Middle frontal gyrus (tissue), 1 donor: ENCODE measurements around the gene GPR35.

Experiments
- DNase-seq: peaks from one replicate; pipeline ENCODE4 v3.0.0-alpha.2; 2015; ENCODE audit warnings: low spot score; ENCODE audit errors: extremely low spot score

Gene GPR35, protein sequence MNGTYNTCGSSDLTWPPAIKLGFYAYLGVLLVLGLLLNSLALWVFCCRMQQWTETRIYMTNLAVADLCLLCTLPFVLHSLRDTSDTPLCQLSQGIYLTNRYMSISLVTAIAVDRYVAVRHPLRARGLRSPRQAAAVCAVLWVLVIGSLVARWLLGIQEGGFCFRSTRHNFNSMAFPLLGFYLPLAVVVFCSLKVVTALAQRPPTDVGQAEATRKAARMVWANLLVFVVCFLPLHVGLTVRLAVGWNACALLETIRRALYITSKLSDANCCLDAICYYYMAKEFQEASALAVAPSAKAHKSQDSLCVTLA

DNA sequence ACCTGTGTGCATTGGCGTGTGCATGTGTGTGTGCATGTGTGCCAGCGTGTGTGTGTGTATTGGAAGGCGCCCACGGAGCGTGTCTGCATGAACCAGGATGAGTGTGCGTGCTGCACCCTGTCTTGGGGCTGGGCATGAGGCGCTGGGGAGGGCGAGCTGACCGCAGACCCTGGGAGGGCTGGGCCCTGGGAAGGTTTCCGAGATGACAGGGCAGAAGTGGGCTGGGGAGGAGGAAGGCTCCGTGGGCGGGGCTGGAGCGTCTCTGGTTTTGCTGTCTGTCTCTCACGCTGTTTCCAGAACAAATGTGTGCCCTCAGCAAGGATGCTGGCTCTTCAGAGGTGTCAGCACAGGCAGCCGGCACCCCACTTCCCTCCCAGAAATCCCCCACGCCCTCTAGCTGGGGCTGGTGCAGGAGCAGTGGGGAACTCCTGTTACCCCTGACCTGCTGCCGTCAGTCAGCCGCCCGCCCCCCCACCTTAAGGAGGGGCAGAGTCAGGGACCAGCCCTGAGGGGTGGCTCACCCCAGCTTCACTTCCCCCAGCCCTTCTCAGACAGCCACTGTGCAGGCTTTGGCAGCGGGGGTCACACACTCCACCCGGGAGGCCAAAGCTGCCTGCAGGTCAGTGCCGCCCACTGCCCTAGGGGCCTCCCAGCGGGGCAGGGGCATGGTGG, at the start of gene GPR35:
TSS of gene GPR35 (plus strand) at position 531 of the 672 bp plus-strand sequence. CDS start 4,473 bp downstream, outside the sequence.
- DNase-seq: no peak

DNA sequence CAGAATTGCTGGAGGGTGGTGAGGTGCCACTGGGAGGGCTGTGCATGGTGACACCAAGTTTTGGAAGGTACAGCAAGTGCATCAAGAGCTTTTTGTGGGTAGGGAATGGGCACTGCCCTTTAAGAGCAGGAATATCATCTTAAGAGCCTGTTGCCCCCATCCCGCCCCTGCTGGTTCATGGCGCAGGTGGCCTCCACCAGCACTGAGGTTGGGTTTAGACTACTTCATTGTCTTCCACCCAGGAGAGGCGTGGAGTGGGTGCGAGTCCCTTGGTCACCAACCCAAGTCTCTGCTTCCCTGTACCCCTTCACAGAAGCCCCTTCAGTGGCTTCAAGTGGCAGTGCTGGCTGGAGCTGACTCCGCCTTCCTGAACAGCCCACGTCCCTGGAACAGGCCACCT, 49.2 kb upstream of the GPR35 start:
- DNase-seq: no peak

DNA sequence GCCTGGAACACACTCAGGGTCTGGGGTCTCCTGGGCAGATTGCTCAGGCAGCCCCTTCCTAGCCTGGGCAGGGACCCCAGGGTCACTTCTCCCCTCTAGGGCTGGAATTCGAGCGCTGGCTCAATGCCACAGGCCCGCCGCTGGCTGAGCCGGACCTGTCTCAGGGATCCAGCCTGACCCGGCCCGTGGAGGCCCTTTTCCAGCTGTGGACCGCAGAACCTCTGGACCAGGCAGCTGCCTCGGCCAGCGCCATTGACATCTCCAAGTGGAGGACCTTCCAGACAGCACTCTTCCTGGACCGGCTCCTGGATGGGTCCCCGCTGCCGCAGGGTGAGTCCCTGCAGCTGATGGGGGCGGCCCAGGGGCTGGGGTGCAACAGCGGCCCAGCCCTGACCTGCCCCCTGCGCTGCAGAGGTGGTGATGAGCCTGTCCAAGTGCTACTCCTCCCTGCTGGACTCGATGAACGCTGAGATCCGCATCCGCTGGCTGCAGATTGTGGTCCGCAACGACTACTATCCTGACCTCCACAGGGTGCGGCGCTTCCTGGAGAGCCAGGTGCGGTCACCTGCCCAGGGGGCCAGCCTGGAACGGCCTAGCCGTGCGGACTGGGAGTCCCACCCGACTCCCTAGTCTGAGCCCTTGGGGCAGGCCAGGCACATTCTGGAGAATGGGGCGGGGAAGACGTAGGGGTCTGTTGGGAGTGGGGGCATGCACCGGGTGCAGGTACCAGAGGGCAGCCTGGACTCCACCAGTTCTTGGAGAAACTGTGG, 48.7 kb upstream of the GPR35 start:
- no peak for DNase-seq

DNA sequence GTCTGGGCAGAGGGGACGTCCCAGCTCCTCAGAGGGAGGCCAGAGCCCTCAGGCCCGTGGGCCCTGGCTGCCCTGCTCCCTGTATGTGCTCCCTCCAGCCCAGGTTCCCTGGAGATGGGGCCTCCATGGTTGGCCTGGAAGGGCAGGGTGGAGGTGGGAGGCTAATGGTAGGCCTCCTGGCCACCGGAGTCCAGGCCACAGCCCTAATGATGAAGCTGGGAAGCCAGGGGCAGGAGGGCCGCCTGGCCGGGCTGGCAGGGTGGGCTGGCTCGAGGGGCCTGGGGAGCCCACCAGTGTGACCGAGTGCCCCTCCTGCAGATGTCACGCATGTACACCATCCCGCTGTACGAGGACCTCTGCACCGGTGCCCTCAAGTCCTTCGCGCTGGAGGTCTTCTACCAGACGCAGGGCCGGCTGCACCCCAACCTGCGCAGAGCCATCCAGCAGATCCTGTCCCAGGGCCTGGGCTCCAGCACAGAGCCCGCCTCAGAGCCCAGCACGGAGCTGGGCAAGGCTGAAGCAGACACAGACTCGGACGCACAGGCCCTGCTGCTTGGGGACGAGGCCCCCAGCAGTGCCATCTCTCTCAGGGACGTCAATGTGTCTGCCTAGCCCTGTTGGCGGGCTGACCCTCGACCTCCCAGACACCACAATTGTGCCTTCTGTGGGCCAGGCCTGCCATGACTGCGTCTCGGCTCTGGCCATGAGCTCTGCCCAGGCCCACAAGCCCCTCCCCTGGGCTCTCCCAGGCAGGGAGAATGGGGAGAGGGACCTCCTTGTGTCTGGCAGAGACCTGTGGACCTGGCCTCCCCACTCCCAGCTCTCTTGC, 47.8 kb upstream of the GPR35 start:
- DNase-seq: no peak

DNA sequence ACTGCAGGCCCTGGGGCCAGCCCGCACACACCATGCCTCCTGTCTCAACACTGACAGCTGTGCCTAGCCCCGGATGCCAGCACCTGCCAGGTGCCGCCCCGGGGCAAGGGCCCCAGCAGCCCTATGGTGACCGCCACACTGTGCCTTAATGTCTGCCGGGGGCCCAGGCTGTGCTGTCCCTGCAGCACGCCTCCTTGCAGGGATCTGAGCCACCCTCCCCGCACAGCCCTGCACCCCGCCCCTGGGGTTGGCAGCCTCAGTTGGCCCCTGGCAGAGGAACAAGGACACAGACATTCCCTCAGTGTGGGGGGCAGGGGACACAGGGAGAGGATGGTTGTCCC, 47.2 kb upstream of the GPR35 start:
- no peak for DNase-seq

DNA sequence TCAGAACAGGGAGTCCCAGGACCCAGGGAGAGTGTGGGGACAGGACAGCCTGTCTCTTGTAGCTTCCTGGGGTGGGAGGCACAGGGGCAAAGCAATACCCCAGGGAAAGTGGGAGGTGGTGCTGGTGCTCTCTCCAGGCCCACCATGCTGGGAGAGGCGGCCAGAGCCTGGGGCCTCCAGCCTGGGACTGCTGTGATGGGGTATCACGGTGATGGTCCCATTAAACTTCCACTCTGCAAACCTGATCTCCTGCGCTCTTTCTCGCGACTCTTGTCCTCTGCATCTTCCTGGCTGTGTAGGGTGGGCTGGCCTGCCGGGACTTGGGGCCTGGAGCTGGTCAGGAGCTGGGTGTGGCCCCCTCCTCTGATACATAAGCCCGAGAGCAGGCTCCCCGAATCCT, 46.8 kb upstream of the GPR35 start:
- DNase-seq: no peak

DNA sequence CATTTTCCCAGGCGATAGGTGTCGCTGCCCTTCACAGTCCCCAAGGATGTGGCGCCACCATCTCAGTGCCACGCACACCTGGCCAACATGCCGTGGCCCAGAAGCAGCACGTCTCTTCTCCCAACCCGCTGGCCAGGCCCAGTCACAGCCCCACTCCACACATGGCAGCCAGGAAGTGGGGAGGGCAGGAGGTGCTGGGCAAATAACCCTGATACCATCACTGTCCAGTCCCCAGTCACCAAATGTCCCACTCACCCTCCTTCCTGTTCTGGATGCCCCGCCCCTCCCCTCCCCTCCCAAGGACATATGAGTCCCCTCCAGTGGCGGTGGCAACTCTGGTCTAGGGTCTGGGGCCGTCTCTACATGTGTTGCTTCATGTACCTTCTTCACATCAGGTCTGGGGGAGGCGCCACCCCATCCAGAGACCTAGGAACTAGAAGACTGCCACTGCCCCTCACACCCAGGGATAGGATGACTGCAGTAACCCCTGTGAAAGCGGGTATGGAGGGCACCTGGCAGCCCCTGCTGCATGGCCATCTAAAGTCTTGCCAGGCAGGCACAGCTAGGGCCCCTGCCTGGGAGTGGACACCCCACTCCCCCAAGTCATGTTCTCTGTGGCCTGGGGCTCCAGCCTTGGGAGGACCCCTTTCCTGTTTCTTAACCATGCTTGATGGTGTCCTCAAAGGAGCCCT, 46.1 kb upstream of the GPR35 start:
- DNase-seq: no peak

DNA sequence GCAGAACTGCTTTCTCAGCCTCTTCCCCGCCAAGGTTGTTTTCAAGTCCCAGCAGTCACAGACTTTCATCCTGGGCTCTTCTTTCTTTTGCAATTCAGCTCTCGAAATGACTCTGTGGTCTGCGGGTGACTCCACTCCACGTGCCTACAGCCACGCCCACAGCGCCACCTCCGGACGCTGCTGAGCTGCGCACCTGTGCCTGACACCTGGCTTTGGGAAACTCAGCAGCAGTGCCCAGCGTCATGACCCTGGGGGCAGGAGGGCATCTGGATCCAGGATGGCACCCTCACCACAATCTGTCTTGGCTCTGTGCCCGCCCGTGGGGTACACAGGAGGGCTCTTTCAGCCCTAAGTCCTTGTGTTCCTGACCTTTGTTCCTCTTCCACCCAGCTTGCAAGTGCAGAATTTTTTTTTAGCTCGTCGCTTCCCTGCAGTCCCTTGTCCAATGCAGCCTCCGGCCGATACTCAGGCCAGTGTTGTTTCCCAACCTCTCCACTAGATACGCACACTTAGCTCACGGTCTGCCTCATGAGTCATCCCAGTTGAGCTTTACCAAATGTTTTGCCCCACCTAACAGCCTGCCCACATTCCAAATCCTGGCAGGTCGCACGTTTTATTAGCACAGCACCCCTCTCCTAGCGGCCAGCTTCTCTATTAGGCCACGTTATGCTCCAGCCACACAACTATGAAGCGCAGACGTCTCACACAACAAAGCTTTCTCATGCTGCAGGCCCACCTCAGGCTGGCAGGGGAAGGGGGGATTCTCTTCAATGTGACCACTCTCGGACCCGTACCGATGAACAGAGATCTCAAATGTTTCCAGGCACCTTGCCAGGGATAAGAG, 45.3 kb upstream of the GPR35 start:
- no peak for DNase-seq

DNA sequence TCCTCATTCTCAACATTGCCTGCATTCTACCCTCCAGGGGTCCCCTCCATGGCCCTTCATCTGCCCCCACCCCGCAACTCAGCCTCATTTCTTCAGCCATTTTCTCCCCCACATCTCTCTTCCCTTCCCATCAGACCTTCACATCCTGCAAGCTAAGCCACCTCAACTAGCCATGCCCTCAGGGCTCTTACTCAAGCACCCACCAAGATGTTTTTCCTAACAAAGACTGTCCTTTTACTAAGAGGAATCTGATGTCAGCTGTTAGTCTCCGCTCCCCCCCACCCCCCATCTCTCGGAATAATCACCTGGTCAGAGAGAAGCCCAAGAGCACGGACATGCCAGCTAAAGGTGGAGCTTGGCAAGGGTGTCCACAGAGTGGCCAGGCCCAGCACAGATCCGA, 43.5 kb upstream of the GPR35 start:
- no peak for DNase-seq

DNA sequence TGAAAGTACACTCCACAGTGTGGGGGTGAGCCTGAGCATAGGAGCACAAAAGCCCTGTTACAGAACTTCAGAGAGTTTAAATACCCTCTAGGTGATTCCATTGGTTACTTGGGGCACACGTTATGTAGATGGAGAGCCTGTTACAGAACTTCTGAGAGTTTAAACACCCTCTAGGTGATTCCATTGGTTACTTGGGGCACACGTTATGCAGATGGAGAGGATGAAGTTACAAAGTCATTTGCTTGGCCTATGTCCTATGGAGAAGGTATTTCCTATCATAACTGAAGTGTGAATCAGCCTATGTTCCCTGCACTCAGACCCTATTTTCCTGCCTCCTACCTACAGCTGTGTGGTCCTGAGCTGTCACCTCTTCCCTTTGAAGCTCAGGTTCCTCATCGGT, 42.5 kb upstream of the GPR35 start:
- DNase-seq: no peak

DNA sequence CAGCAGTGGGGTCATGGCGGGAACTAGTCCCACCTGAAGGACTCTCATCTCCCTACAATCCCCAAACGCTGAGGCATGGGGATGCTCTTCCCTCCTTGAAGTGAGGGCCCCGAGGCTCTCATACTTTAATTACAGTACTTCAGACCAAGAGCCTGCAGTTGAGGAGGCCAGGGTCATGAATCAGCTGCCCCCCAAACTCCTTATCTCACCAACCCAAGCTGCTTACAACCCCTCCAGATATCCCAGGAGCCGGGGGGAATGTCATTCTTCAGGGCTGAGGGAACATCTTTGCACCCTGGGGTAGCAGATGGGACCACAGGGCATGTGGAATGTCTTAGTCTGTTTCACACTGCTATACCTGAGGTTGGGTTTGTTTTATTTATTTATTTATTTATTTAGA, 41.5 kb upstream of the GPR35 start:
- DNase-seq: no peak

DNA sequence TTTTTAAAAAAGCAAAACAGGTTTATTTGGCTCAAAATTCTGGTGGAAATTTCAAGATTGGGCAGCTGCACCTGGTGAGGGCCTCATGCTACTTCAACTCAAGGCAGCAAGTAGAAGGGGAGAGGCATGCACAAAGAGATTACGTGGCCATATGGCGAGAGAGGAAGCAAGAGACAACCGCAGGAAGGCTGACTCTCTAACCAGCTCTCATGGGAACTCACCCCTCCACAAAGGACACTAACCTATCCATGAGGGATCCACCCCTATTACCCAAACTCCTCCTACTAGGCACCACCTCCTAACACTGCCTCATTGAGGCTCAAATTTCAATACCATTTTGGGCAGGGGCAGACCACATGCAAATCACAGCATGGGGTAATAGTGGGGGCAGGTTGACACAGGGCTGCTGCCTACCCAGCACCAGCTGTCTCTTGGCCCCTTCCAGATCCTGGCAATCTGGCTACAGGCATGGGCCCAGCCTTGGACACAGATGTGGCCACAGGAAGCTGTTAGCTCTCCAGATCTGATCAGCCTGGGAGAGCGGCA, 40.7 kb upstream of the GPR35 start:
- DNase-seq: no peak

DNA sequence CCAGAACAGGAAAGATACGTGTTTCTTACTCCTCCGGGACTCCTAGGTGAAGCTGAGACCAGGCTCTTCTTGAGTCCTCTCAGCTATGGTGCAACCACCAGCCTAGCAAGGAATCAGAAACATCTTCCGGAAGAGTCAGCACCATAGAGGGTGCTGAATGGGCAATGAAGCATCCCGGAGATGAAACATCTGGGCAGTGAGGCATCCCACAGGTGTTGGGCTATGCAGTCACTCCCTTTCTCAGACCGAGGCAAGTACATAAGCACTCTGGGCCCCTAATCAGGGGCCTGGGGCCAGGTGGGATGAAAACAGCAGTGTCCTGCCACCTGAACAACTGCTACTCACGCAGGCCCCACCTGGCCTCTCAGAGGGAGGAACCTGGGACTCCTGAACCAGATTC, 40.2 kb upstream of the GPR35 start:
- no peak for DNase-seq

DNA sequence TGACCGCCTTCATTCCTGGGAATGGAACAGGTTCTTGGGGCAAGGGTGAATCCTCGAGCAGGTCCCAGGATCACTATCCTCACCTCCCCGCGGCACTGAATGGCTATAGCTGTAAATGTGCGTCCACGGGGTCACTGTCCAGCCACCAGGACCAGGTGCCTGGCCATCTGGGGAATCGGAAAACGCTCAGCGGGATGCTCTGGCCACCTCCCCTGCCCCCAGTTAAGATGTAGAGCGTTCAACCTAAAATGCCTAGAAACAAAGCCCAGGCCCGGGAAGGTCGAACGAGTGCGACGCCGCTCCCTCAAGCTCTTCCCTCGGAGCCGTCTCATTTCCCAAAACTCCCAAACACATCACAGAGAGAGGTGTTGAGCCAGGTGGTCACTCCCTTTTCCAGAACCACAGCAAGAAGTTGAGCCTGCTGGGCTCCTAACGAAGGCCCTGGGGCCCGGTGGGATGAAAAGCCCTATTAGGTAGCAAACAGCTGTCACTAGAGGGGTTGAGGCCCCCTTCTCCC, 39.5 kb upstream of the GPR35 start:
- DNase-seq: no peak

DNA sequence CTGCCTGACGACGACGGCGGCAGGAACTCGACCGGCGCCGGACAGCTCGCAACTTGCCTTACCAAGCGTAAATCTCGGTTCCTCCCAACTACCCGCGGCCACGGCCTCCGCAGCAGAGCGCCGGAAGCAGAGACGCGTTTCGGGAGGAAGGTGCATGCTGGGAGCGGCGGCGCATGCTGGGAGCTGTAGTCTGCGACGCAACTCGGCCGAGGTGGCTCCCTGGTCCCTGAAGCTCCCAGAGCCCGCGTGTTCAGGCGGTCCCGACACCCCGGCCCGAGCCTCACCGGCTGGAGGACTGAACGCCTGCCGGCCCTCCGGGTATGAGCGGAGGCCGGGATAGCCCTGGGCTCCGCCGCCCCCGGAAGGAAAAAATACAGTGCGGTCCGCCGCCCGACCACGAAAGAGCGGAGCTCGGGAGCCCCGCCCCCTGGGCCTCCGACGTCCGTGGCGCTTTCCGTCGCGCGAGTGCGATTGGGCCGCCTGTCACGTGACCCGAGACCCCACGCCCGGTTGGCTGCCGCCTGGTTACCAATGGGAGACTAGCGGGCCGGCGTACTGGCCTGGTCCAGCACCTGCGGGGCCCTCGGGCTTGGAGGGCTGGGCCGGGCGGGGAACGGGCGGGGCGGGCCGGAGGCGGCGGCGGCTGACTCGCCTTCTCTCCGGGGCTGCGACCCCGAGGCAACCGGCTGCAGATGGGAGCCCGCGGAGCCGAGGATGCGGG, 38.9 kb upstream of the GPR35 start, which contains the start of gene CAPN10:
TSS of gene CAPN10 (plus strand) at position 537 of the 721 bp plus-strand sequence. CDS start at position 715, 178 bp downstream.
- peak; percentile 98 for DNase-seq

DNA sequence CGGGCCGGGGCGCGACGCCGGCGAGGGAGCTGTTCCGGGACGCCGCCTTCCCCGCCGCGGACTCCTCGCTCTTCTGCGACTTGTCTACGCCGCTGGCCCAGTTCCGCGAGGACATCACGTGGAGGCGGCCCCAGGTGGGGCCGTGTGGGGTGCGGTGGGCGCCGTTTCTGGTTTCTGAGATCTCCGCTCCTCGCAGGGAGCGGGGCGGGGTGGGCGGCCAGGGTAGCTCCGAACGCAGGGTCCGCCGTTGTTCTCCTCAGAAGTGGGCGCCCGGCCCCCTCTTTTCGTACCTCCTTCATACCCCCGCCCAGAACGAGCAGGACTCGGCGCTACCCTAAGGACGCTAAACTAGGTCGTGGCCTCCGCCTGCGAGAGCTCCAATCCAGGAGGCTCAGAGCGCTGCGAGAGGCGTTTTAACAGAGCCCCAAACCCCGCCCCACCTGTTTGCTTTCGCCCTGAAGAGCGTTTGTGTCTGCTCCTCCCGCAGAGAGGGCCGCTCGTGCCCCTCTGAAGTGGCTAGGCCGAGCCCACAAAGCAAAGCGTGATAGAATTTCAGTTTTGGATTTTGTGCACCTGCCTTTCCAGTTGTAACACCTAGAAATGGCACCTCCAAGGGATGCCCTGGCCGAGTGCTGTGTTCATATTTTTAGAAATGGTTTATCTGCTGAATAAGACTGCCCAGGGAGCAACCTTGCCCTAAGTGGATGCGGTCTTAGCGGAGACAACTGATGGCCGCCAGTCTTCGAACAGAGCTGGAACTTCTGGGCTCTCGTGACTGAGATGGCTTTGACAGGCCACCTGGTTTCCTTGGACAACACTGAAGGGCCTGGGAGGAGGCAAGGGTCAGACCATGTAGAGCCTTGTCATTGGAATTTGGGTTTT, 38.1 kb upstream of the GPR35 start:
- DNase-seq: no peak

DNA sequence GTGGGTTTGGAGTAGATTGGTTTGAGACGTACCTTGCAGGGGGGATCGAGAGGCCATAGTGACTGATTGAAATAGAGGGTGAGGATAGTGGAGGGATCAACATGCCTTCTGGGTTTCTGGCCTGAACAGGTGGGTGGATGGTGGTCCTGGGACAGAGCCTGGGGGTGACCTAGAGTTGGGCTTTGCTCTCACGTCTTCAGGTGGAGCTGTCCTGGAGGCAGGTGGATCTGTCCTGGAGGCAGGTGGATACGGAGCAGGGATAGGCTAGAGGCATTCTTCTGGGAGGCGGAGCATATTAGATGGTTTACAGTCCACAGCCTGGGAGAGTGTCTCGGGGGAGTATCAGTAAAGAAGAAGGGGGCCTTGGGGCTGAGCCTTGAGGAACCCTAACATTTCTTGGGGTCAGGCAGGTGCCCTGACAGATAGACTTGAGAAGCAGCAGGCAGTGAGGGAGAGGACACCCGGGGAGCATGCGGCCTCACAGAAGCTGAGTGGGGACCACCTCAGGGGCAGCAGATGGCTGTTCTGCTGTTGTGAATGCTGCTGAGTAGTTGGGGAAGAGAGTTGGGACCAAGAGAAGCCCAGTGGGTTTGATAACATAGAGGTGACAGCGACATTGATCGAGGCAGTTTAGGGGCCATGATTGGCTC, 37.1 kb upstream of the GPR35 start:
- no peak for DNase-seq
